ENCODE measurements around the gene ENTPD8. TPM values are rescaled to one million over a fixed set of nuclear protein-coding genes. Genes with fewer than 3 reads are reported as not detected.

The ENTPD8 gene
- total and polyA plus RNA-seq, 2 of the 13 experiments (the other 11 are each of a cell fraction or from before 2014, with no cell fraction given), result 0.26 to 0.44 TPM

- TF ChIP-seq GFI1 (CRISPR knock-in tag; IDR thresholded peaks at IDR 0.05; ENCODE audit: borderline replicate concordance), result peak; percentile 85
- TF ChIP-seq DBP (CRISPR knock-in tag; IDR thresholded peaks at IDR 0.05; ENCODE audit: not compliant biosample characterization), result no peak
- no peak for TF ChIP-seq MTF1 (CRISPR knock-in tag; IDR thresholded peaks at IDR 0.05)
- no peak for TF ChIP-seq CEBPZ (IDR thresholded peaks at IDR 0.05; ENCODE audit: low read length)
- 0 out of 2 replicates have a peak, but pooled peaks have one; percentile 54 for TF ChIP-seq ZBED4 (CRISPR knock-in tag; IDR thresholded peaks at IDR 0.05; ENCODE audit: borderline replicate concordance)
- peak; percentile 90; the same call in 1 of the 2 replicates for TF ChIP-seq ZNF253 (CRISPR knock-in tag; IDR thresholded peaks at IDR 0.05; ENCODE audit: borderline replicate concordance)
- TF ChIP-seq SNRNP70 (IDR thresholded peaks at IDR 0.05; ENCODE audit: low read depth, low read length), result no peak
- TF ChIP-seq IKZF5 (CRISPR knock-in tag; IDR thresholded peaks at IDR 0.05), result peak; percentile 91
- peak; percentile 79 for TF ChIP-seq ARID5B (CRISPR knock-in tag; IDR thresholded peaks at IDR 0.05)
- TF ChIP-seq ZNF280B (CRISPR knock-in tag; IDR thresholded peaks at IDR 0.05; ENCODE audit: borderline replicate concordance), result peak; percentile 92
Measured at GRCh38 chr9:137454597-137455358, 13.6 kb upstream of the ENTPD8 start (continued).
